CD4-positive, CD25-positive, alpha-beta regulatory T cell (primary cell): ENCODE data around the gene NVL. TPM values are rescaled to one million over a fixed set of nuclear protein-coding genes. Genes with fewer than 3 reads are reported as not detected.

Experiments
- ATAC-seq, 2 donors: fragments of 150-1000 bp; cut with Tn5 transposase; one replicate each; pipeline ENCODE4 v1.10.0; 2021; ENCODE audit warnings: low read depth in 2 of 2, moderate number of reproducible peaks in 2 of 2, moderate library complexity in 1 of 2
- DNase-seq, 3 donors: peaks; one replicate each; pipeline versions ENCODE4 v3.0.0 to v3.0.0-alpha.2; 2012 to 2022; ENCODE audit warnings: mixed read lengths in 1 of 3
- H3K27ac ChIP-seq: one replicate; pipeline ENCODE4 v1.7.0; 2013; ENCODE audit warnings: mild to moderate bottlenecking, low read length; ENCODE audit not compliant: insufficient read depth, poor library complexity, severe bottlenecking
- H3K27me3 ChIP-seq: one replicate; pipeline ENCODE4 v1.7.0; 2013; ENCODE audit warnings: low read length; ENCODE audit not compliant: control insufficient read depth, insufficient read depth
- H3K36me3 ChIP-seq: one replicate; pipeline ENCODE4 v1.7.0; 2013; ENCODE audit warnings: mild to moderate bottlenecking, low read length, moderate library complexity; ENCODE audit not compliant: control insufficient read depth, insufficient read depth
- H3K4me1 ChIP-seq: 2 replicates; pipeline ENCODE4 v1.7.0; 2013; ENCODE audit warnings: mild to moderate bottlenecking, low read length; ENCODE audit not compliant: insufficient read depth, control insufficient read depth, poor library complexity, severe bottlenecking
- H3K4me3 ChIP-seq: one replicate; pipeline ENCODE4 v1.7.0; 2013; ENCODE audit warnings: low read depth, mild to moderate bottlenecking, low read length, moderate library complexity
- H3K9me3 ChIP-seq, 2 experiments: 1 replicate in 1 of 2; 2 replicates in 1 of 2; pipeline ENCODE4 v1.7.0; 2013; ENCODE audit warnings: low read length in 2 of 2, mild to moderate bottlenecking in 1 of 2, moderate library complexity in 1 of 2; ENCODE audit not compliant: control insufficient read depth in 2 of 2
- H3K27ac Mint-ChIP-seq, 3 donors: one replicate each; pipeline ENCODE4 v1.8.0; 2020 to 2022; ENCODE audit warnings: mild to moderate bottlenecking in 3 of 3, mixed read lengths in 3 of 3, moderate library complexity in 2 of 3
- H3K27me3 Mint-ChIP-seq: one replicate; pipeline ENCODE4 v1.8.0; 2022; ENCODE audit warnings: mild to moderate bottlenecking, mixed read lengths
- H3K36me3 Mint-ChIP-seq: one replicate; pipeline ENCODE4 v1.8.0; 2020; ENCODE audit warnings: mixed read lengths
- H3K4me1 Mint-ChIP-seq, 4 donors: one replicate each; pipeline ENCODE4 v1.8.0; 2020 to 2022; ENCODE audit warnings: mixed read lengths in 4 of 4, mild to moderate bottlenecking in 1 of 4
- H3K4me3 Mint-ChIP-seq, 4 donors: one replicate each; pipeline ENCODE4 v1.8.0; 2020 to 2022; ENCODE audit warnings: mild to moderate bottlenecking in 4 of 4, mixed read lengths in 4 of 4, moderate library complexity in 3 of 4
- H3K9me3 Mint-ChIP-seq, 7 donors: one replicate each; pipeline ENCODE4 v1.8.0; 2020 to 2022; ENCODE audit warnings: mixed read lengths in 7 of 7, mild to moderate bottlenecking in 3 of 7, moderate library complexity in 2 of 7
- polyA plus RNA-seq, 4 donors: library from polyadenylated mRNA; unstranded; fragments of 300-500 nt; fragmentation: Illumina TruSeq; gene quantifications; one replicate each; pipeline ENCODE4 v1.2.3, GENCODE V29; 2021
- total RNA-seq: library from RNA; stranded (reverse); gene quantifications from one replicate; pipeline ENCODE4 v1.2.3, GENCODE V29; 2022

The NVL gene
- total and polyA plus RNA-seq, 5 donors from 2014 or later = 9.0 to 40.2 (median 15.9) TPM

GRCh38 chr1:224238212-224238611 is 91.8 kb downstream of the NVL start:
- H3K4me3 Mint-ChIP-seq = no peak overlapping the region
- H3K36me3 ChIP-seq = peaks cover 32% of the 10 kb centered on the region

GRCh38 chr1:224237119-224237881 is 92.7 kb downstream of the NVL start:
- Histone ChIP-seq H3K36me3 (peaks cover 39% of the 10 kb centered on the region), H3K4me1 (no peaks in the 10 kb centered on the region), H3K9me3 (no peaks in the 10 kb centered on the region), H3K27me3 (no peaks in the 10 kb centered on the region), H3K4me3 (no peak overlapping the region), H3K27ac (no peak overlapping the region)
- DNase-seq = no peak
- Mint-ChIP-seq H3K27me3 (no peaks in the 10 kb centered on the region), H3K9me3 (no peaks in the 10 kb centered on the region), H3K27ac (peak overlapping the region in 1 of 3 donors; percentile 27), H3K36me3 (peaks cover 17% of the 10 kb centered on the region), H3K4me1 (peaks cover 0 to 5% (median under 1%) of the 10 kb centered on the region in 4 donors), H3K4me3 (no peak overlapping the region)
- no peak for ATAC-seq

More at GRCh38 chr1:224238212-224238611, 91.8 kb downstream of the NVL start:
- no peaks in the 10 kb centered on the region for H3K9me3 Mint-ChIP-seq
- H3K27ac ChIP-seq = no peak overlapping the region
- H3K36me3 Mint-ChIP-seq = peaks cover 17% of the 10 kb centered on the region
- H3K4me1 Mint-ChIP-seq = peaks cover 0 to 5% (median under 1%) of the 10 kb centered on the region in 4 donors
- H3K4me1 ChIP-seq = no peaks in the 10 kb centered on the region
- H3K4me3 ChIP-seq = no peak overlapping the region
- ATAC-seq = no peak
- no peaks in the 10 kb centered on the region for H3K27me3 Mint-ChIP-seq
- H3K9me3 ChIP-seq = no peaks in the 10 kb centered on the region
- H3K27me3 ChIP-seq = no peaks in the 10 kb centered on the region
- no peak for DNase-seq
- peak overlapping the region in 1 of 3 donors; percentile 2 for H3K27ac Mint-ChIP-seq

GRCh38 chr1:224235813-224236493 is 94.0 kb downstream of the NVL start:
- no peak overlapping the region for H3K4me3 Mint-ChIP-seq
- H3K27ac Mint-ChIP-seq = peak overlapping the region in 1 of 3 donors; percentile 8
- no peak for DNase-seq
- Histone ChIP-seq H3K9me3 (no peaks in the 10 kb centered on the region), H3K4me1 (no peaks in the 10 kb centered on the region), H3K27me3 (no peaks in the 10 kb centered on the region), H3K36me3 (peaks cover 45% of the 10 kb centered on the region), H3K4me3 (no peak overlapping the region), H3K27ac (no peak overlapping the region)
- H3K4me1 Mint-ChIP-seq = peaks cover 0 to 5% (median under 1%) of the 10 kb centered on the region in 4 donors
- peaks cover 19% of the 10 kb centered on the region for H3K36me3 Mint-ChIP-seq
- no peaks in the 10 kb centered on the region for H3K27me3 Mint-ChIP-seq
- no peak for ATAC-seq
- no peaks in the 10 kb centered on the region for H3K9me3 Mint-ChIP-seq

- peak overlapping the region in 1 of 3 donors; percentile 75 for H3K27ac Mint-ChIP-seq
- no peaks in the 10 kb centered on the region for H3K9me3 ChIP-seq
- H3K27me3 Mint-ChIP-seq = no peaks in the 10 kb centered on the region
- H3K4me1 ChIP-seq = no peaks in the 10 kb centered on the region
- ATAC-seq = no peak
- H3K9me3 Mint-ChIP-seq = no peaks in the 10 kb centered on the region
- H3K27ac ChIP-seq = no peak overlapping the region
- peaks cover 52% of the 10 kb centered on the region for H3K36me3 ChIP-seq
- no peak overlapping the region for H3K4me3 Mint-ChIP-seq
- peaks cover 0 to 5% (median 0%) of the 10 kb centered on the region in 4 donors for H3K4me1 Mint-ChIP-seq
- no peaks in the 10 kb centered on the region for H3K27me3 ChIP-seq
- DNase-seq = no peak
- peaks cover 26% of the 10 kb centered on the region for H3K36me3 Mint-ChIP-seq
- no peak overlapping the region for H3K4me3 ChIP-seq
Measured at GRCh38 chr1:224234017-224234416, 96.0 kb downstream of the NVL start.

GRCh38 chr1:224226849-224227502 is 103.0 kb downstream of the NVL start:
- Histone ChIP-seq H3K4me3 (no peak overlapping the region), H3K27ac (no peak overlapping the region), H3K27me3 (no peaks in the 10 kb centered on the region), H3K36me3 (peaks cover 35% of the 10 kb centered on the region), H3K4me1 (no peaks in the 10 kb centered on the region), H3K9me3 (no peaks in the 10 kb centered on the region)
- Mint-ChIP-seq H3K4me3 (no peak overlapping the region), H3K9me3 (no peaks in the 10 kb centered on the region), H3K27me3 (no peaks in the 10 kb centered on the region), H3K4me1 (peaks cover 0 to 2% (median 0%) of the 10 kb centered on the region in 4 donors), H3K27ac (peak overlapping the region in 1 of 3 donors; percentile 46), H3K36me3 (peaks cover 32% of the 10 kb centered on the region)
- DNase-seq (no peak), ATAC-seq (no peak)

GRCh38 chr1:224223819-224224714 is 105.9 kb downstream of the NVL start:
- Histone ChIP-seq H3K27me3 (no peaks in the 10 kb centered on the region), H3K9me3 (no peaks in the 10 kb centered on the region), H3K4me1 (no peaks in the 10 kb centered on the region), H3K36me3 (peaks cover 20% of the 10 kb centered on the region), H3K4me3 (no peak overlapping the region), H3K27ac (no peak overlapping the region)
- H3K4me1 Mint-ChIP-seq = peaks cover 0 to 2% (median 0%) of the 10 kb centered on the region in 4 donors
- no peak overlapping the region for H3K27ac Mint-ChIP-seq
- DNase-seq (no peak), ATAC-seq (no peak)
- H3K4me3 Mint-ChIP-seq = no peak overlapping the region
- H3K27me3 Mint-ChIP-seq = no peaks in the 10 kb centered on the region
- H3K36me3 Mint-ChIP-seq = peaks cover 14% of the 10 kb centered on the region
- no peaks in the 10 kb centered on the region for H3K9me3 Mint-ChIP-seq

GRCh38 chr1:224219612-224220059 is 110.3 kb downstream of the NVL start:
- H3K4me3 ChIP-seq = no peak overlapping the region
- no peaks in the 10 kb centered on the region for H3K9me3 Mint-ChIP-seq
- DNase-seq (no peak), ATAC-seq (no peak)
- no peaks in the 10 kb centered on the region for H3K27me3 ChIP-seq
- peaks cover 0 to 4% (median 1%) of the 10 kb centered on the region in 4 donors for H3K4me1 Mint-ChIP-seq
- H3K4me3 Mint-ChIP-seq = no peak overlapping the region
- no peak overlapping the region for H3K27ac ChIP-seq
- H3K9me3 ChIP-seq = no peaks in the 10 kb centered on the region
- no peaks in the 10 kb centered on the region for H3K36me3 ChIP-seq
- no peaks in the 10 kb centered on the region for H3K4me1 ChIP-seq
- H3K27ac Mint-ChIP-seq = no peak overlapping the region
- no peaks in the 10 kb centered on the region for H3K36me3 Mint-ChIP-seq
- H3K27me3 Mint-ChIP-seq = no peaks in the 10 kb centered on the region
